PC-9 (cell line): ENCODE data around the gene FAM219A.

Experiments used
- EZH2 ChIP-seq: fragments of 200-600 bp; sonication (generic); IDR thresholded peaks from 2 replicates; pipeline ENCODE4 v1.8.0; 2017; ENCODE audit warnings: antibody characterized with exemption, low read depth
- TF ChIP-seq, protein P1 (sequence below): fragments of 200-600 bp; sonication (generic); conservative IDR thresholded peaks from 2 replicates; pipeline ENCODE4 v1.6.1; 2017; ENCODE audit warnings: mixed run types, antibody characterized with exemption, mild to moderate bottlenecking, moderate library complexity

GRCh38 chr9:34379334-34380033 lies 78.9 kb downstream of the FAM219A start:
- TF ChIP-seq, protein P1, sequence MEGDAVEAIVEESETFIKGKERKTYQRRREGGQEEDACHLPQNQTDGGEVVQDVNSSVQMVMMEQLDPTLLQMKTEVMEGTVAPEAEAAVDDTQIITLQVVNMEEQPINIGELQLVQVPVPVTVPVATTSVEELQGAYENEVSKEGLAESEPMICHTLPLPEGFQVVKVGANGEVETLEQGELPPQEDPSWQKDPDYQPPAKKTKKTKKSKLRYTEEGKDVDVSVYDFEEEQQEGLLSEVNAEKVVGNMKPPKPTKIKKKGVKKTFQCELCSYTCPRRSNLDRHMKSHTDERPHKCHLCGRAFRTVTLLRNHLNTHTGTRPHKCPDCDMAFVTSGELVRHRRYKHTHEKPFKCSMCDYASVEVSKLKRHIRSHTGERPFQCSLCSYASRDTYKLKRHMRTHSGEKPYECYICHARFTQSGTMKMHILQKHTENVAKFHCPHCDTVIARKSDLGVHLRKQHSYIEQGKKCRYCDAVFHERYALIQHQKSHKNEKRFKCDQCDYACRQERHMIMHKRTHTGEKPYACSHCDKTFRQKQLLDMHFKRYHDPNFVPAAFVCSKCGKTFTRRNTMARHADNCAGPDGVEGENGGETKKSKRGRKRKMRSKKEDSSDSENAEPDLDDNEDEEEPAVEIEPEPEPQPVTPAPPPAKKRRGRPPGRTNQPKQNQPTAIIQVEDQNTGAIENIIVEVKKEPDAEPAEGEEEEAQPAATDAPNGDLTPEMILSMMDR = peak; percentile 91
- no peak for TF ChIP-seq EZH2
